Activated CD4-positive, alpha-beta T cell treated with anti-CD3 and anti-CD28 coated beads, Interleukin-2, amount 50 U/mL, for 1 hour (primary cell): ENCODE results near the gene SETBP1.

Source experiments
- DNase-seq: peaks from one replicate; pipeline ENCODE4 v3.0.0-alpha.2; 2020

The SETBP1 gene

DNA sequence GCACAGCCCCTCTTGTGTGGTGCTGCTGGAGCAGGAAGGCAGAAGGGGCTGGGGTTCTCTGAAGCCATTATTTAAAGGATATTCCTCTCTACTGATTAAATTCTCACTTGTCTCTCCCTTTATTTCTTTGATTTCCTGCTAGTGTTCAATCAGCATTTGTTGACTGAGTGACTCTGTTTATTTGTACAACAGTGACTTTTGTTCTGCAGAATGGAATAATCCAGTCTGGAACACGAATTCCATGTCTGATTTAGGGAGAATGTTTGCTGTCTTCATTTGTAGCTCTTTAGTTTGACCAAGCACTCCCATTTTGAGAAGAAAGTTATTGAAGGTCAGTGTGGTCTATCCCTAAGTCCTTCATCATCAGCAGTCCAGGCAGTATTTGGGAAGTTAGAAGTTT is 141.2 kb downstream of the SETBP1 start:
- no peak for DNase-seq

DNA sequence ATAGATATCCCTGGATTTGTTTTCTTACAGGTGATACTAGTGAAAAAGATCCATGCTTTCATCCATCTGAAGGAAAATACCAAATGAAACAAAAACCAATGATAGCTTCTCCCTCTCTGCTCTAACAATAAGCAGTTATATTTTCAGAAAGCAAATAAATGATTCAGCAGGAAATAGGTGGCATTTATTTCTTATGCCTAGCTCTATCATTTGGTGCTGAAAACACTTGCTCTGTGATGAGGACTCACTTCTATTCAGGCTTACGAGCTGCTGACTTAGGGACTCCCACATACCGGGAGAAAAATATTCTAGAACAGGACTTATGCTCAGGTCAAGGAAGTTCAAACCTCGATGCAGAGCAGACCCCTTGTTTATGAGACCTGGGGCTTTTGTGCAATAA is 142.6 kb downstream of the SETBP1 start:
- DNase-seq, result no peak

DNA sequence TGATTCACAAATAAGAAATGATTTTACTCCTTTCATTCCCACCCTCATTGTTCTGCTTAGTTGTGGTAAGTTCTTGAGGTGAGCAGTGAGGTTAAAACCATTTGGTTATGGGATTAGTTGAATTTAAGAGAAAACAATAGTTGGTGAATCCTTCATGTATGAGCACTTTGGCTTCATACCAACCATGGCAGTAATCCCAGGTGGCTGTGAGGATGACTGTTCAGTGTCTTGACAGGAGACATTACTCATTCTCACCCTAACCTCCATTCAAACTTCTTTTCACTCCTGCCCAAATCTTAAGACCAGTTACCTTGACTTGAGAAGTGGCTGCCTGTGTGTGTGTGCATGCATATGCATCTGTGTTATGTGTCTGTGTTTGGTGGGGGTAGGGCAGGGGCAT is 143.1 kb downstream of the SETBP1 start:
- no peak for DNase-seq

DNA sequence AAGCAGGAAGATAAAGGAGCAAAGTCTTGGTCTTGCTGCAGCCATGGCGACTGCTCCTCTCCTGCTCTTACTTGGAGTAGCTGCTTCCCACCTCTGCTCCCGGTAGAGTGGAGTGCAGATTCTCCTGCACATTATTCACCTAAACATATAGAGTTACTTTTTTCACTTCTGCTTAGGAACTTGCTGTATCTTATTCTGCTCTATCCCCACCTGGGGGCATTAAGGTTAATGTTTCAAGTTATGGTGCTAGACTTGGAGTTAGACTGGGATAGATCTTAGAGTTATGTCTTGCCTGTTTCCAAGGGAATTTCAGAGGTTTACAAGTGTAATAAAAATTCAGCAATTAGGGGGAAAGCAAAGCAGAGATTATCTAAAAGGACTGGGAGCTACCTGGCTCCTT is 144.2 kb downstream of the SETBP1 start:
- DNase-seq, result no peak

DNA sequence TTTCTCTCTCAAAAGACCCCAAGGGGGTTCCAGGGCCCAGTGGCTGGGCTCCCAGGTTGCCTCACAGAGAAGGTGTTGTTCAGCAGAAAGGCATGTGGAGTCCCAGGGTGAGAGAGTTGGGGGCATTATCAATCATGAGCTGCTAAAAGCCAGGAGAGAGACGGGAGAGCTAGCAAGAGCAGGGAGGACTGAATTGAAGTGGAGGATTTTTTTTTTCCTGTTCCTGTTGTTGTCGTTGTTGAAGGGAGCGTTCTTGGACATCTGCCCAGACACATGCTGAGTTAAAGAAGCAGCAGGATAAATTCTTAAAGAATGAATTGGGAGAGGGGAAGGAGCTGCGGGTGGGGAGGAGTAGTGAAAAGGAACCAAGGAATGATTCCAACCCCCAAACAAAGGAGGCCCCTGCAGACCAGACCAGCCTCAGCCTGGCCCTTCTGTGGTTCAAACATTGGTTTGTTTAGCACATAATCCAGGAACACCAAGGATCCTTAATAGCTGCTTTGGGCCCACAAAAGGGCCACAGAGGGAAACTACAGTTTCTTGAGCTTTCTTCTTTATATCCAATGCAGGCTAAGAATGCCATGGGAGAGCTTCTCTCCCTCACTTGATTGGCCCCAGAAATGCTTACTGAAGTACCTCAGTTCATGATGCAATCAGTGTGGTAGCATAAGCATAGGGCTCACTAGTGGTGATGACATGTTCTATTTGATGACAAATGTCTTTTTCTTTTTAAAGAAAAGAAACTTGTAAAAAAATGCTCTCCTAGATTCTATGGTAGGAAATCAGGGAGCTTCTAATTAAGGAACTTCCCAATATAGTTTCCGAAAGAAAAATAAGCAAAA is 146.0 kb downstream of the SETBP1 start:
- no peak for DNase-seq

DNA sequence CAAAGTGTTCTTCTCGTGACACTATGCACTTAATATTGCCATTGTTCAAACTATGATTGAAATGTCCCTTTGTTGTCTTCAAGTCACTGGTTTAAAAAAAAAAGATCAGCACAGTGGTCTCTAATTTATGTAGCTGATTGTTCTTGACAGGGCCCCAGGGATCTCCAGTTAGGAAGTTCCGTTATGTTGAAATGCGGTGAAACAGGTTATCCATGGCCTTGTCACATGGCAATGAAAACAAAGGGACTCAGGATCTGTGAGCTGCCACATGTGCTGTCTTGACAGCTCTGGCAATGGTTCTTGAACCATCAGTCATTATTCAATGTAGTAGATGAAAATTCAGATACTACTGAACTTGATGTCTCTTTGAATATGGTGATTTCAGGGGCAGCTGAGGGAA is 147.4 kb downstream of the SETBP1 start:
- DNase-seq, result no peak

DNA sequence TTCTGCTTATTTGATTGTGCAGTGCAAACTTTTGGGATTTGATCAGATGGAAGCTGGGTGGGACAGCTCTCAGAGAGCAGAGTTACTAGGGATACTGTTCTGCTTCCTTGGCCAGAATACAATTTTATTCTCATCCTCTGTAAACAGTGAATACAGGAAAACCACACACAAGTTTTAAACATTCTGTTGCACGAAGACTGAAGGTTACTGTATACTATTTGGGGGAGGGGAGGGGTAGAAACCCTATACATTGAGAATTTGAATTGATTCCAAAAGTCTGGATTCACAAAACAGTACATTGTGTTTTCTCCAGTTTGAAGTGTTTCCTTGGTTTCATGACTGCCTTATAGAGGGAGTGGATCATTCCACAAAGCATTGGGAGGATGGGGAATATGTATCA is 149.9 kb downstream of the SETBP1 start:
- no peak for DNase-seq

DNA sequence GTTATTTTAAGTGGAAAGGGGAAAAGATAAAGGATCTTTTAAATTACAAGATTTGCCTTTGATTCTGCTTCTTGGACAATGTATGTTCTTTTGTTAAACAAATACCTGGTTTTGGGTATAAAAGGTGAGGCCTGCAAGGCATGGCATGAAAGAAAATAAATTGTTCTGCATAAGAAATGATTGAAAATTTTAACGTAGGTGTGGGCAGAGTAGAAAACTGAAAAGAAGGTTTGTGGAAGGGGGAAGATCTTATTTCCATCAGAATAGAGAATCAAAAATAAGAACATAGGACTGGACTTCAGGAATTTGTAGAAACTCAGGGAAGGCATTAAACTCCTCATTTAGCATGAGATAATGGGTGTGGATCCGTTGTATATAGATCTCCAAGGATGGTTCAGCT is 153.1 kb downstream of the SETBP1 start:
- no peak for DNase-seq

DNA sequence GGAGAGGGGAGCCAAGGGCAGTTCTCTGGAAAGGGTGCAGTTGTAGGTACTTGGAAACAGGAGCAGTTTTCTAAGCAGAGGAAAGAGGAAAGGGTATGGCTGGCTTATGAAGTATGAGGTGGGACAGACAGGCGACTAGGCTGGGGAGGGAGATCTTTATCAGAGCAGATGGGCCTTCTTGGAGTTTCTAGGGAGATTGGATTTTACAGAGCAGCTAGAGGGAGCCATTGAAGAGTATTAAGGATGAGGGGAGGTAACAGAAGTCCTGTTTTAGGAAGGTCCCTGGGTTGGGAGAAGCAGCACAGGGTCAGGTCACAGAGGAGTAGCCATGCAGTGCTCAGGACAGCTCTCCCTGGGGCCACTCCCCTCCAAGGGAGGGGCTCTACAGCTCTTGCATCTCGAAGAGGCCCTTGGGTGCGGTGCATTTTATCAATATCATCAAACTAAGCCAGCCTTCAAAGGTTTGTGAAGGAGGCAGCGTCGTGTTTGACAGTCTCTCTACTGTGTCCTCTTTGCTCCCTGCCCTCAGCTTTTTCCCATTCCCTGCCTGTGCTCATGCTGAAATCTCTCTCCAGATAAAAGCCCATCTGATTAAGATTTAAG is 154.3 kb downstream of the SETBP1 start:
- DNase-seq, result no peak

DNA sequence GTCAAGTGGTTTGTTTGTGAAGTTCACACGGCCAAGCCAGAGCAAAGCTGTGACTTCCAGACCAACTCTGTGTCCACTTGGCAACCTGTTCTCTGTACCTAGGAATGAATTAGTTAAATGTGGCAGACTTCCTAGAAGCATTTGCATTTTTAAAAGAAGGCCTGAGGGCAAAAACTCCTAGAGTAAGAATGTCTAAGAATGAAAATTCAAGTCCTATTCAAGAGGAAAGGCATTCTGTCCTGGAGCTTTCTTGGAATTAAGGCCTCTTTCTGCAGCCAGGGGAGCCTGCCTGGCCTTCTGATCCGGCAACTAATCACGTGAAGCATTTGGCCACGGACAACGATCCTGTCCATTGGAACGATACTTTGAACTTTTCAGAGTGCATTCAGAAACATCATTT is 155.0 kb downstream of the SETBP1 start:
- no peak for DNase-seq

DNA sequence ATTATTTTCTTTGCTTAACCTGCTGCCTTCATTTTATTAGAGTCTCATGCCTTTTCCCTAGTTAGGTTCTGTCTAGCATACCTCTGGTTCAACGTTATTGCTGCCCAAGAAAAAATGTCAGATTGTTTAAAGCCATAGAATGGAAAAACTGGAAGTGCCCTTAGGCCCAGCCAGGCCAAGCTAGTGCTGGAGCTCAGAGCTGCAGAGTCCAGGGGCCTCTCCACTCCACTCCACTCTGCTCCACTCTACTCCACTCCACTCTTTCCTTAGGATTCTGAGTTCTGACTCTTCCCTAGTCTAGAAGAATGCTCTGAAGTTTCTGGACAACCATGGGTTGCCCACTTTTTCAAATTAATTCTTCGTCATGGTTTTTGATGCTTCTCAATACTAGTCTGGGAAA is 155.6 kb downstream of the SETBP1 start:
- no peak for DNase-seq

DNA sequence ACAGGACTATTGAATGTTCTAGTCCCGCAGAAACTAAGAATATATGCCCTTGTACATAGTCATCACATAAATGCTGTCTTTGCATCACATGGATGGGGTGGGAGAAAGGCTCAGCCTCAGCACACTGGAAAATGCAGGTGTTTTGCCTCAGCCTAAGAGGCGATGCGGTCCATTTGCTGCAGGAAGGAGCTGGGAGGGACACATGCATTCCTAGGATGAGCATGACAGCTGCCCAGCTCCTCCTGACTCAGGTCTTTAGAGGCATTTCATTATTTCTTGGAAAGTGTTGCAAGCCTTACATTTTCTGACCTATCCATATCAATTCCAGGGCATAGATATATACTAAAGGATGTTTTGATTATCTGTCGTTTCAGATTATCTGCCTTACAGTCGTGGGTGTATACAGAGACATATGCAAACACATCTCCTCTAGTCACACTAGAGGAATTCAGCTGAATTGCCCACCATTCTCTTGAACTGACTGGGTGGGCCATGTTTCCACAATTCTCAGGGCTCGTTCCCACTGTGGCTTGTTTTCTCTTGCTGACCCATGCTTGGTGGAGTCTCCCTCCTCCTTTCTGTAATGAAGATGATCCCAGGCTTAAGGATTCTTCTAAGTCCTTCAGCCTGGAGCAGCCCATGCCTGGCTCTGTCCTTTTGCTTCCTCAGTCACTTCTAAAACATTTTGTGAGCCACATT is 156.9 kb downstream of the SETBP1 start:
- no peak for DNase-seq

DNA sequence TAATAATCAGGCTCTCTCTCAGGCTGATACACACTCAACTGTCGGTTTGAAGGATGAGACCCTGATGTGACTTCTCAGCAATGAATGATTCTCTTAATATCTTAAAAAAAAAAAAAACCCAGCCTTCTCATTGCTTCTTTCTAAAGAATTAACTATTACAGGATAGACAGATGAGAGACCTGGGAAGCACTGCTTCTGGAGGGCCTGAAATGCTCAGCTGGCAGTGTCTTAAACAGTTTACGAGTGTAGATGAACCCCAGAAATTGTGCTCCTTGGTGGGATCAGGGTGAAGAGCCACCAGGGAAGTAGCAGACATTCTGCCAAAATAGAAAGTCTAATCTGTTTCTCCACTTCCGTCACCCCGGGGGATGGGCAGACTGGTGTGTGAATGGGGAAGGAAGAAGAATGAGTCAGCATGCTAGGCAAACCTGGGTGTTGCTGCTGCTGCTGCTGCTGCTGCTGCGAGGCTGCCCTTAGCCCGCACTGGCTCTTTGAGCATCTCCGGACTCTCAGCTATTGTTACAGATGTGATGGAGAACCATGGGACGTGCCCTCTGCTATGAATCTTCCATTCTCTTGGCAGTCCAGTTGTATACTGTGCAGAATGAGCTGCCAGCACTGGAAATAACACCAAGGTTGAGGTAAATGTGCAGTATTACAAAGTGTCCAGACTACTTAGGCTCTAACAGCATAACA is 158.4 kb downstream of the SETBP1 start:
- peak; percentile 38 for DNase-seq

DNA sequence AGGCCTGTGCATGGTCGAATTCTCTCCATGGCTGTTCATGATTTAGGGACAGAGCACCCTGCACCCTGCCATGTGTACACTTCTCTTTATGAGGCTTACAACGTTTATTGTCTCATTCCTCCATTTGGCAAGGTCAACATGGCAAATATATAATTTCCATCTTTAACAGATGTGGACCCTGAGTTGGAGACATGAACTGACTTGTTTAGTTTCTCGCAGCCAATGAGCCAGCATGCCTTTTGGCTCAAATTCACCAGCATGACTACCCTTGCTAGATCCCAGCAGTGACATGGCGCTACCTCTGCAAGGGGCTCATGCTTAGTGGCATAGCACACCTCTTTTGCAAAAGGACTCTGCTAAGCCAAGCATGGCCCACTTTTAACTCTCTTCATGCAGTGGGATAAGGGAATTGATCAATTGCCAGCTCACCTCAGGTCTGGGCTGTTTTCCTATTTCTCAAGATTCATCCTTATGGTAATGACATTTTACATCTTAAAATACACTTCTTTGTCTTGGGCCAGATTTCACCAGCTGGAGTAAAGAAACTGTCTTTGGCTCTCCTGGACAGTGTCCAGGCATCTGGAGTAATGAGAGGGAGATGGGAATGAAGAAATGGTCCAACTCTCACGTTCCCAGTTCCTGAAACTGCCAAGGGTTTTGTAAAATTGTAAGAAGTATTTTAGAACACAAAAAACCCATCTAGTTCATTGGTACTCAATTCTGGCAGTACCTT is 159.5 kb downstream of the SETBP1 start:
- no peak for DNase-seq

DNA sequence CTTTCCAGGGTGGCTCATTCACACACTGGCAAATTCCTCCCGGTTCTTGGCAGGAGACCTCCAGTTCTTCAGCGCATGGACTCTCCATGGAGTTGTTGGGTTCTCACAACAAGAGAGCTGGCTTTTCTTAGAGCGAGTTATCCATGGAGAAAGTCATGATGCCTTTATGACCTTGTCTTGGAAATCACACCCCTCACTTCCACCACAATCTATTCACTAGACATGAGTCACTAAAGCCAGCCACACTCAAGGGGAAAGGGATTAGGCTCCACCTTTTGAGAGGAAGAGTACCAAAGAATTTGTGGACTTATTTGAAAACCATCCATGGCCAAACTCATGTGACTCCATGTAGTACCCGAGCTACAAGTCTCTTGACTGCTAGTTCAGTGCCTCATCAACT is 160.5 kb downstream of the SETBP1 start:
- DNase-seq, result no peak

DNA sequence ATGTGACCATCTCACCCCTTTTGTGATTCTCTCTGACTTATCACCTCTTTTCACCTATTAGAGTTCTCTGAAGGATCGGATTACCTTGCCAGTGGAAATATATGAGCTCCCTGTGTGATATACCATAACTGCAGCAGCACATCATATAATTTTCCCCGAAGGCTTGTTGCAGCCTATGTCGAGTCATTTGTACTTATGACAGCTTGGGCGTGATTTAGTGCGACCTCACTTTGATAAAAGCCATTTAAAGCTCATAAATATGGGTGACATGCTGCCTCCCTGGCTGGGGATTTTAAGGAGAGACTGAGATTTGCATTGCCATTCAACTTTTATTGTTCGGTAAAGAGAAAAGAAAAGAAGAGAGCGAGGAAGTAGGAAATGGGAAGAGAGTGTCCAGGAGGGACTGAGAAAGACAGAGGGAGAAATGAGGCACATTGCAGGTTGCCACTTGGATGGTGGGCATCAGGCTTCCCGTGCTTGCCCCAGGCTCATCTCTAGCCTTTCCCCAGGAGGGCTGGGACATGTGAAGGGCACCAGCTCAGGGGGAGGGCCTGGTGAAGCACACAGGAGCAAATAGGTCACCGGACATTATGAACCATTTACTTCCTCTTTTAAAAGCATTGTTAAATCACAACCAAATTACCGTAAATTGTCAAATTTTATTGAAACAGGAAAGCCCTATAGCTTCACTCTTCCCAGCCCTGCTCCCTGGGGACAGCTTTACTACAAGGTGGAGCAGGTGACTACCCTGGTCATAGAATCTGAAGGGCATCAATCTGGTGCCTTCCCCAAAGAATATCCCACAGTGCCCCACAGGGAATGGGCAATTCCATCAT is 161.3 kb downstream of the SETBP1 start:
- no peak for DNase-seq

DNA sequence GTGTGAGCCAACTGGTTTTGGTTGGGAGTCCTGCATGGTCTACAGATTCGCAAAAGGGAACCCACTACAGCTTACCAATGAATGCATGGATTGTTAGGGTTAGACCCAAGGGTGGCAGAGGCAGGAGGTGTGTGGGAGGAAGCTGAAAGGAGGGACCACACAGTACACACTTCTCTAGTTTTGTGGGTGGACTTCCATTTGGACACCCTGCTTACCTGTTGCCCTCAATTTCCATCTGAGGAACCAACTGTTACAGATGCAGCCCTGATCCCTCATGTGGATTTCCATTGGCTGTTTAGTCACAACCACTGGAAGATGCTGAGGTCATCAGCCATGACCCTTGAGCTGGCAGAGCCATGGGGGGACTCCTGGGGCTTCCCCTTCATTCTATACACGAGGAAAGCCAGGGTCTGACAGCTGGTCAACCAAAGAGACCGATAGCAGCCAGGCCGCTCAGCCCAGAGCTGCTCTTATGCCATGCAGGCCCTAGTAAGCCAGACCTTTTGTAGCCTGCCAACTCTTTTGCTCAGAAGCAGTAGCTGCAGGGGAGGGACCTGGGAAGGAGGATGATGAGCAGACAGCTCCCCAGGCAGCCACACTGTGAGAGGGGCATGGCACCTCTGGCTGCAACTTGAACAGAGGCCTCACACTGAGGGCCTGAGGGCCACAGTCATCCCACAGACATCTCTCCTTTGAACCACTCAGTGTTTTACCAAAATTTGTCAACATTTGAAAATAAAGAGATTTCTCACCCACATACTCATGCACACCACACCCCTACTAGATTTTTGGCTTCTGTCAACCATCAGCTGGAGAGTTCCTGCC is 162.1 kb downstream of the SETBP1 start:
- DNase-seq, result no peak

DNA sequence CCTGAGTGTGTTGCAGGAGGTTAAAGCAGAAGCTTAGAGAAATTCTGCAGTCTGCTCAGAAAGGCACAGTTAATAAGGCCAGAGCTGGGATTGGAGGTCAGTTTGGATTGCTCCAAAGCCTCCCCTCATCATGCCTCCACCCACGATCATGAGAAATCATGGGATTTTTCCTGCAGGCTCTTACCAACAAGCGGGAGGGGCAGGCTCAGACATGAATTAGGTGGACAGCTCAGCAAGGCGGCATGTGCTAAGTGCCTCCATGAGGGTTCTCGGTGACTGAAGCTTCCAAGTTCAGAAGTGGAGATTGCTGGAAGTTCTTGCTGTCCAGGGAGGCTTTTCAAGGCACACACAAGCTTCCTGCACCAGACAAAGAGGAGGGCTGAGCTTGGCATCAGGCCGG is 163.8 kb downstream of the SETBP1 start:
- no peak for DNase-seq

DNA sequence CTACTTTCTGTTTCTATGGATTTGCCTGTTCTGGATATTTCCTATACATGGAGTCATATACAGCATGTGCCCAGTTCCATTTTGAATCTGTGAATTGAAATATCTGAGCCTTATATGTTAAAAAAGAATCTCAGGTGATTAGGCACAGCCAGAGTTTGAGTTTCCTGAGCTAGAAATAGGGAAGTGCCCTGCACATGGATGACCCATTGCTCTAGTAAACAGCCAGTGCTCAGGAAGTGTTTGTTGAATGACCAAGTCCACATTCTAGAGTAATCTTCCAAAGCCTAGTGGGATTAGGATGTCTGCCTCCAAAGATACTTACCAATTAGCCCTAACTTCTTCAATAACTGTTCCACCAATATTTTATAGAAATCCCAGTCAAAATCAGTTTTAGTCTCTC is 165.8 kb downstream of the SETBP1 start:
- DNase-seq, result no peak

DNA sequence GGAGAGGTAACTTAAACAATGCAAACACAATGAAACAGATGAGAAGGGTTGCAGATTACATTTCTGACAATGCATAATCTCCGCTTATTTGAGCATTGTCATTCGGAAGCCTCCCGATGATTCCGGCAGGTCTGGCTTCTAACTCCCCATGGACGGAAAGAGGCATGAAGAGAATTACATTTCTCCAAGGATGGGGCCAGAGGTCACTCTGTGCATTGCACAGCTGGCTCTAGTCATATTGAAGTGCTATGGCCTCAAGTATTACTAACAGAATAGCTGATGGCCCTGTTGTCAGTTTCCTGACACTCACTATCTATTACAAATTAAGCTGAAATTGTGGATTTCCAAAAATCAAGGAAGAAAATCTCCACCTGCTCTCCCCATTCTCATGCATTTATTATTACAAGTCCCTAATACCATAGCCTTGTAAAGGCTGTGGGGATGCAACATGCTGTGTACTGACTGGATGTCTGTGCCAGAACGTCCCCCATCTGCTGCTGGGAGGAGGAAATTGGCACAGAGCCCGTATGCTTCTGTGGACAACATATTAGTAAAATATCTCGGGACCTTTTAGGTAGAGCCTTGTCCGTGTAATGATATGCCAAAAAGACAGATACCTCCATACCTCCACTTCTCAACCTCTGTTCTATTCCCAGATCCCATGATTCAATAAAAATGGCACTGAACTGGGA is 168.1 kb downstream of the SETBP1 start:
- DNase-seq, result no peak
